H9 (cell line): ENCODE measurements around the gene ST6GALNAC3. TPM values are rescaled to one million over a fixed set of nuclear protein-coding genes. Genes with fewer than 3 reads are reported as not detected.

Source experiments
- DNase-seq: peaks from one replicate; pipeline ENCODE4 v3.0.0-alpha.2; 2017
- H2AFZ ChIP-seq: one replicate; pipeline ENCODE4 v1.6.1; 2013; ENCODE audit warnings: mild to moderate bottlenecking, low read length, control low read depth, moderate library complexity
- H2AK5ac ChIP-seq: 2 replicates; pipeline ENCODE4 v1.6.1; 2013; ENCODE audit warnings: low read length, control low read depth, mixed read lengths; ENCODE audit not compliant: insufficient read length
- H2BK120ac ChIP-seq: one replicate; pipeline ENCODE4 v1.6.1; 2013; ENCODE audit warnings: low read depth, mild to moderate bottlenecking, low read length, control low read depth, inconsistent platforms; ENCODE audit not compliant: poor library complexity, severe bottlenecking
- H2BK12ac ChIP-seq: 2 replicates; pipeline ENCODE4 v1.6.1; 2013; ENCODE audit warnings: low read length, control low read depth, mixed read lengths, low read depth; ENCODE audit not compliant: insufficient read length
- H2BK15ac ChIP-seq: 2 replicates; pipeline ENCODE4 v1.6.1; 2013; ENCODE audit warnings: low read depth, low read length, control low read depth
- H2BK20ac ChIP-seq: one replicate; pipeline ENCODE4 v1.6.1; 2013; ENCODE audit warnings: low read depth, mild to moderate bottlenecking, low read length, control low read depth, inconsistent platforms; ENCODE audit not compliant: poor library complexity, severe bottlenecking
- H2BK5ac ChIP-seq: 2 replicates; pipeline ENCODE4 v1.6.1; 2013; ENCODE audit warnings: low read length, control low read depth, mixed read lengths; ENCODE audit not compliant: insufficient read length
- H3K14ac ChIP-seq: 2 replicates; pipeline ENCODE4 v1.6.1; 2013; ENCODE audit warnings: low read length, control low read depth; ENCODE audit not compliant: insufficient read depth
- H3K18ac ChIP-seq: 2 replicates; pipeline ENCODE4 v1.6.1; 2013; ENCODE audit warnings: low read depth, mild to moderate bottlenecking, mixed read lengths, low read length, control low read depth; ENCODE audit not compliant: insufficient read length
- H3K23ac ChIP-seq: 2 replicates; pipeline ENCODE4 v1.6.1; 2013; ENCODE audit warnings: low read length, control low read depth, mixed read lengths, low read depth; ENCODE audit not compliant: insufficient read length
- H3K23me2 ChIP-seq: 2 replicates; pipeline ENCODE4 v1.6.1; 2013; ENCODE audit warnings: low read depth, mild to moderate bottlenecking, mixed read lengths, low read length, control low read depth; ENCODE audit not compliant: insufficient read length, poor library complexity, severe bottlenecking
- H3K27ac ChIP-seq: 2 replicates; pipeline ENCODE4 v1.5.1; 2013; ENCODE audit warnings: low read length, control low read depth, mixed read lengths, low read depth; ENCODE audit not compliant: insufficient read length
- H3K27me3 ChIP-seq: 2 replicates; pipeline ENCODE4 v1.6.1; 2013; ENCODE audit warnings: low read length, control low read depth, inconsistent platforms; ENCODE audit not compliant: insufficient read depth
- H3K4ac ChIP-seq: 2 replicates; pipeline ENCODE4 v1.6.1; 2013; ENCODE audit warnings: low read depth, mild to moderate bottlenecking, control low read depth, inconsistent platforms, low read length, moderate library complexity
- H3K4me1 ChIP-seq: 2 replicates; pipeline ENCODE4 v1.6.1; 2013; ENCODE audit warnings: low read length, control low read depth, inconsistent platforms; ENCODE audit not compliant: insufficient read depth
- H3K4me2 ChIP-seq: 2 replicates; pipeline ENCODE4 v1.6.1; 2013; ENCODE audit warnings: low read length, control low read depth, mixed read lengths; ENCODE audit not compliant: insufficient read length, insufficient read depth
- H3K56ac ChIP-seq: 2 replicates; pipeline ENCODE4 v1.6.1; 2013; ENCODE audit warnings: low read depth, mild to moderate bottlenecking, mixed read lengths, low read length, control low read depth; ENCODE audit not compliant: insufficient read length
- H3K79me1 ChIP-seq: 2 replicates; pipeline ENCODE4 v1.6.1; 2013; ENCODE audit warnings: low read depth, mild to moderate bottlenecking, moderate library complexity, low read length, control low read depth, inconsistent platforms; ENCODE audit not compliant: insufficient read depth, poor library complexity, severe bottlenecking
- H3K79me2 ChIP-seq: 2 replicates; pipeline ENCODE4 v1.6.1; 2013; ENCODE audit warnings: low read length, control low read depth, inconsistent platforms; ENCODE audit not compliant: insufficient read depth
- H3K9ac ChIP-seq: 2 replicates; pipeline ENCODE4 v1.6.1; 2013; ENCODE audit warnings: low read length, control low read depth, mixed read lengths; ENCODE audit not compliant: insufficient read length; ENCODE audit errors: extremely low read depth
- H3K9me3 ChIP-seq: one replicate; pipeline ENCODE4 v1.6.1; 2013; ENCODE audit warnings: low read depth, low read length, inconsistent platforms; ENCODE audit not compliant: control insufficient read depth
- H3T11ph ChIP-seq: one replicate; pipeline ENCODE4 v1.6.1; 2013; ENCODE audit warnings: mild to moderate bottlenecking, low read length, control low read depth, inconsistent platforms
- H4K20me1 ChIP-seq: one replicate; pipeline ENCODE4 v1.6.1; 2013; ENCODE audit not compliant: control insufficient read depth, insufficient read length, insufficient read depth
- H4K5ac ChIP-seq: 2 replicates; pipeline ENCODE4 v1.6.1; 2013; ENCODE audit warnings: low read depth, mild to moderate bottlenecking, mixed read lengths, low read length, control low read depth; ENCODE audit not compliant: insufficient read length
- H4K8ac ChIP-seq: replicated peaks from 2 replicates; pipeline ENCODE4 v1.6.1; 2013; ENCODE audit warnings: low read length, control low read depth, mixed read lengths, low read depth; ENCODE audit not compliant: insufficient read length
- H4K91ac ChIP-seq: 2 replicates; pipeline ENCODE4 v1.6.1; 2013; ENCODE audit warnings: low read depth, mild to moderate bottlenecking, moderate library complexity, mixed read lengths, low read length, control low read depth; ENCODE audit not compliant: insufficient read length
- H3K27ac Mint-ChIP-seq, 3 experiments: 2 replicates in 2 of 3; 3 replicates in 1 of 3; pipeline ENCODE4 v1.8.0; 2020 to 2021; ENCODE audit warnings: mixed read lengths in 3 of 3, mild to moderate bottlenecking in 1 of 3, moderate library complexity in 1 of 3
- H3K27me3 Mint-ChIP-seq: 2 replicates; pipeline ENCODE4 v1.8.0; 2021; ENCODE audit warnings: low read depth, mild to moderate bottlenecking, moderate library complexity, mixed read lengths
- H3K36me3 Mint-ChIP-seq, 3 experiments: 2 replicates in 2 of 3; 3 replicates in 1 of 3; pipeline ENCODE4 v1.8.0; 2020 to 2021; ENCODE audit warnings: low read depth in 3 of 3, mixed read lengths in 3 of 3; ENCODE audit not compliant: insufficient read depth in 1 of 3
- H3K4me1 Mint-ChIP-seq, 2 experiments: 2 replicates each; pipeline ENCODE4 v1.8.0; 2020; ENCODE audit warnings: mixed read lengths in 2 of 2
- H3K4me3 Mint-ChIP-seq, 2 experiments: 2 replicates in 1 of 2; 3 replicates in 1 of 2; pipeline ENCODE4 v1.8.0; 2020 to 2021; ENCODE audit warnings: mild to moderate bottlenecking in 2 of 2, mixed read lengths in 2 of 2, moderate library complexity in 1 of 2
- H3K9me3 Mint-ChIP-seq, 2 experiments: 2 replicates in 1 of 2; 3 replicates in 1 of 2; pipeline ENCODE4 v1.8.0; 2020; ENCODE audit warnings: mild to moderate bottlenecking in 2 of 2, mixed read lengths in 2 of 2, moderate library complexity in 1 of 2
- WGBS: extraction: QIAGEN DNeasy Blood & Tissue Kit; methylation state at CpG from one replicate; pipeline ENCODE4 v1.1.7; 2013; ENCODE audit warnings: missing lambda C conversion rate, low lambda C conversion rate, mixed read lengths; ENCODE audit not compliant: insufficient read length; ENCODE audit errors: extremely low coverage; 5-methylcytosine and 5-hydroxymethylcytosine counted together
- total RNA-seq: library from RNA; stranded (reverse); gene quantifications from 2 replicates; pipeline ENCODE4 v1.2.1, GENCODE V29; 2021
- TF ChIP-seq, protein P1 (sequence below): fragments of 200-600 bp; sonication (generic); conservative IDR thresholded peaks from 3 replicates; pipeline ENCODE4 v1.8.0; 2021; ENCODE audit warnings: antibody characterized with exemption, mild to moderate bottlenecking

The ST6GALNAC3 gene
- total RNA-seq, 1 experiment from 2014 or later: 11.2 TPM

GRCh38 chr1:76290271-76290670 is 215.7 kb downstream of the ST6GALNAC3 start:
- Histone ChIP-seq H2BK20ac (no peak overlapping the region), H3K79me2 (no peaks in the 10 kb centered on the region), H3K23ac (no peak overlapping the region), H4K91ac (no peak overlapping the region), H4K20me1 (no peaks in the 10 kb centered on the region), H2BK12ac (no peak overlapping the region), H3K9ac (no peak overlapping the region), H3K79me1 (no peaks in the 10 kb centered on the region), H4K8ac (no peak overlapping the region), H3K4ac (no peak overlapping the region), H3T11ph (no peak overlapping the region), H2BK120ac (no peak overlapping the region), H3K14ac (no peak overlapping the region), H3K56ac (no peak overlapping the region), H4K5ac (no peak overlapping the region), H3K27ac (no peak overlapping the region), H2AK5ac (no peak overlapping the region), H3K4me1 (peaks cover 4% of the 10 kb centered on the region; the same call in 1 of the 2 replicates), H3K18ac (no peak overlapping the region), H2BK5ac (no peak overlapping the region), H3K9me3 (no peaks in the 10 kb centered on the region), H3K4me2 (no peak overlapping the region), H3K27me3 (no peaks in the 10 kb centered on the region), H2AFZ (no peak overlapping the region), H3K23me2 (no peaks in the 10 kb centered on the region), H2BK15ac (no peak overlapping the region)
- no peaks in the 10 kb centered on the region for H3K9me3 Mint-ChIP-seq
- no peak overlapping the region for H3K27ac Mint-ChIP-seq
- DNase-seq: no peak
- H3K4me1 Mint-ChIP-seq: peaks cover 40 to 53% of the 10 kb centered on the region in 2 experiments
- no CpG with 5 or more reads among the region's 2 CpGs for WGBS
- H3K27me3 Mint-ChIP-seq: no peaks in the 10 kb centered on the region
- no peaks in the 10 kb centered on the region; a peak in 1 of 7 replicates for H3K36me3 Mint-ChIP-seq
- H3K4me3 Mint-ChIP-seq: no peak overlapping the region
- TF ChIP-seq, protein P1, sequence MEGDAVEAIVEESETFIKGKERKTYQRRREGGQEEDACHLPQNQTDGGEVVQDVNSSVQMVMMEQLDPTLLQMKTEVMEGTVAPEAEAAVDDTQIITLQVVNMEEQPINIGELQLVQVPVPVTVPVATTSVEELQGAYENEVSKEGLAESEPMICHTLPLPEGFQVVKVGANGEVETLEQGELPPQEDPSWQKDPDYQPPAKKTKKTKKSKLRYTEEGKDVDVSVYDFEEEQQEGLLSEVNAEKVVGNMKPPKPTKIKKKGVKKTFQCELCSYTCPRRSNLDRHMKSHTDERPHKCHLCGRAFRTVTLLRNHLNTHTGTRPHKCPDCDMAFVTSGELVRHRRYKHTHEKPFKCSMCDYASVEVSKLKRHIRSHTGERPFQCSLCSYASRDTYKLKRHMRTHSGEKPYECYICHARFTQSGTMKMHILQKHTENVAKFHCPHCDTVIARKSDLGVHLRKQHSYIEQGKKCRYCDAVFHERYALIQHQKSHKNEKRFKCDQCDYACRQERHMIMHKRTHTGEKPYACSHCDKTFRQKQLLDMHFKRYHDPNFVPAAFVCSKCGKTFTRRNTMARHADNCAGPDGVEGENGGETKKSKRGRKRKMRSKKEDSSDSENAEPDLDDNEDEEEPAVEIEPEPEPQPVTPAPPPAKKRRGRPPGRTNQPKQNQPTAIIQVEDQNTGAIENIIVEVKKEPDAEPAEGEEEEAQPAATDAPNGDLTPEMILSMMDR: no peak
